Gastroesophageal sphincter (tissue), 3 donors: ENCODE measurements around the gene ALDH2.
"Not testable (repeated sequence)": the region's sequence is repeated elsewhere in the genome, so short reads cannot be mapped to it uniquely, and the experiment has no call there.

Experiments
- EP300 ChIP-seq: sonication (generic); formaldehyde crosslinking; IDR thresholded peaks from one replicate; pipeline ENCODE4 v1.6.1; 2017; ENCODE audit warnings: antibody characterized with exemption, mild to moderate bottlenecking
- POLR2A ChIP-seq, 2 donors: fragments of 450-650 bp; IDR thresholded peaks; one replicate each; pipeline ENCODE4 v1.6.1; 2017; ENCODE audit warnings: antibody characterized with exemption in 2 of 2, mild to moderate bottlenecking in 2 of 2, moderate library complexity in 1 of 2
- POLR2AphosphoS5 ChIP-seq: sonication (generic); formaldehyde crosslinking; IDR thresholded peaks from one replicate; pipeline ENCODE4 v1.6.1; 2017; ENCODE audit warnings: antibody characterized with exemption
- TF ChIP-seq, protein P1 (sequence below), 4 experiments: fragments of 200-600 bp in 2 of 4; fragments of 450-650 bp in 2 of 4; sonication (generic) in 1 of 4; IDR thresholded peaks; one replicate each; pipeline ENCODE4 v1.5.1; 2017 to 2019; ENCODE audit warnings: antibody characterized with exemption in 4 of 4, mild to moderate bottlenecking in 2 of 4, moderate library complexity in 2 of 4

DNA sequence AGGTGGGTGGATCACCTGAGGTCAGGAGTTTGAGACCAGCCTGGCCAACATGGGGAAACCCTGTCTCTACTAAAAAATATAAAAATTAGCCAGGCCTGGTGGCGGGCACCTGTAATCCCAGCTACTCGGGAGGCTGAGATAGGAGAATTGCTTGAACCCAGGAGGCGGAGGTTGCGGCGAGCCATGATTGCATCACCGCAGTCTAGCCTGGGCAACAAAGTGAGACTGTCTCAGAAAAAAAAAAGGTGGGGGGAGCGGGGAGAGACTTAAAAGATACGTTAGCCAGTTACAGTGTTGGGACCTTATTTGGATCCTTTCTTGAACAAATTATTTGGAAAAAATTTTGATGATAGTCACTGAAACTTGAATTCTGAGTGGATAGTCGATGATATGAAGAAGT, 27.2 kb upstream of the ALDH2 start:
- TF ChIP-seq, protein P1, sequence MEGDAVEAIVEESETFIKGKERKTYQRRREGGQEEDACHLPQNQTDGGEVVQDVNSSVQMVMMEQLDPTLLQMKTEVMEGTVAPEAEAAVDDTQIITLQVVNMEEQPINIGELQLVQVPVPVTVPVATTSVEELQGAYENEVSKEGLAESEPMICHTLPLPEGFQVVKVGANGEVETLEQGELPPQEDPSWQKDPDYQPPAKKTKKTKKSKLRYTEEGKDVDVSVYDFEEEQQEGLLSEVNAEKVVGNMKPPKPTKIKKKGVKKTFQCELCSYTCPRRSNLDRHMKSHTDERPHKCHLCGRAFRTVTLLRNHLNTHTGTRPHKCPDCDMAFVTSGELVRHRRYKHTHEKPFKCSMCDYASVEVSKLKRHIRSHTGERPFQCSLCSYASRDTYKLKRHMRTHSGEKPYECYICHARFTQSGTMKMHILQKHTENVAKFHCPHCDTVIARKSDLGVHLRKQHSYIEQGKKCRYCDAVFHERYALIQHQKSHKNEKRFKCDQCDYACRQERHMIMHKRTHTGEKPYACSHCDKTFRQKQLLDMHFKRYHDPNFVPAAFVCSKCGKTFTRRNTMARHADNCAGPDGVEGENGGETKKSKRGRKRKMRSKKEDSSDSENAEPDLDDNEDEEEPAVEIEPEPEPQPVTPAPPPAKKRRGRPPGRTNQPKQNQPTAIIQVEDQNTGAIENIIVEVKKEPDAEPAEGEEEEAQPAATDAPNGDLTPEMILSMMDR (IDR thresholded peaks at IDR 0.05), result not testable (repeated sequence)
- not testable (repeated sequence) for TF ChIP-seq POLR2A (IDR thresholded peaks at IDR 0.05); EP300; POLR2AphosphoS5
